Fibroblast of villous mesenchyme (primary cell): ENCODE measurements around the gene TEX14. TPM values are rescaled to one million over a fixed set of nuclear protein-coding genes. Genes with fewer than 3 reads are reported as not detected.

Source experiments
- DNase-seq: peaks from one replicate; pipeline ENCODE4 v3.0.0-alpha.2; 2010; ENCODE audit warnings: low read depth
- H3K4me3 ChIP-seq: 2 replicates; pipeline ENCODE4 v1.5.1; 2011; ENCODE audit warnings: low read depth, mild to moderate bottlenecking, low read length
- CTCF ChIP-seq: IDR thresholded peaks from 2 replicates; pipeline ENCODE4 v1.5.1; 2012; ENCODE audit warnings: low read depth, mild to moderate bottlenecking, low read length; ENCODE audit not compliant: insufficient read depth
- total RNA-seq: library from RNA; depleted of rRNA; stranded (reverse); fragments of >200 nt; gene quantifications from 2 replicates; pipeline ENCODE4 v1.2.3, GENCODE V29; 2012

TEX14 gene
- total RNA-seq, 1 donor = 0.43 TPM

DNA sequence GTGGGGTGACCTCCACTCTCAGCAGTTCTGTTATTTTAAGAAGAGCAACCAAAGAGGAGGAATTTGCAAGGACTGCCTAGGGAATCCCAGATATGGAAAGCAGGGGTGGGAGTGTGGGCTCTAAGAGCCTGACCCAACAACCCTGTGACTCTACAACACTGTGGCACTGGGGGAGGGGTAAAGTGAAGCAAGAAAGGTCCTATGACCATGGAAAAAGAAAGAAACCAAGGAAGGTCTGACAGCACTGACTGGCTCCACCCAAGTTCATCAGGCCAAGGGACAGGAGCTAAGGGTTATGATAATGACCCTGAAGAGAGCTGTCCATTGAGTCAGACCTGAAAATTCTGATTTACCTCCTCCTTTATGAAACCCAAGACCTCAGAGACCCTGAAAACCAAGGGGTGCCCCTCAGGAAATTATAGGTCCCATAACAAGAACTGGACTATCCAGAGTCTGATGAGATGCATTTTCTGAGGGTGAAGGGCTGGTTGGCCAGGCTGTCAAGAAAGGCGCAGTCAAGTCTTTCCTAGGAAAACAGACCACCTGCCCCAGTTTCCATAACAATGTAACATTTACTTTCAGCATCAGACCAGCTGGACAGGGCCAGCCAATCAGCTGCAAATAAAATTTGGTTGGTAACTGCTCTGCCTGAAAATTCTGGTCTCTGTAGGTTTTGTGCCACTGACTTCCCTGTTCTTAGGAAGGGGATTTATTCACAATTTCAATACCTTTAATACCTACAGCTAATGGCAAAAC is 123.6 kb downstream of the TEX14 start:
- no peak for TF ChIP-seq CTCF
- H3K4me3 ChIP-seq = no peak overlapping the region
- no peak for DNase-seq

GRCh38 chr17:58565389-58566311 is 126.2 kb downstream of the TEX14 start:
- TF ChIP-seq CTCF = no peak
- DNase-seq = no peak
- no peak overlapping the region for H3K4me3 ChIP-seq

DNA sequence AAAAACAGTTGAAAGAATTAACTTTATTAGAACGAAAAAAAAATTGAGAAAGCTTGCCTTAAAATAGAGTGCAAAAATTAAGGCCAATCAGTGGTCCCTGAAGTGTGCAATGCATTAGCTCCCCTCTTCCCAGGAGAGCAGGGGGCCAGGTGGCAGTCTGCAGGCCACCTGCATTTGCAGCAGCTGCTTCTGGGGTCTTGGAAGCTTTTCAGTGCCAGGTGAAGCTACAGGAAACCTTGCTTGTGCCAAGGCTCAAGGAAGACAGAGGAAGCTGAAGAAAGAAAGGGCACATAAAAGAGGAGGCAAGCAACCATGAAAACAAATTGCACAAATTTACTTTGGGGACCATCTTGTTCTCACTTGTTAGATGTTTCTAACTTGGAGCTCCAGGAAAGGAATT is 126.9 kb downstream of the TEX14 start:
- DNase-seq = no peak
- H3K4me3 ChIP-seq = no peak overlapping the region
- no peak for TF ChIP-seq CTCF

- TF ChIP-seq CTCF = no peak
- no peak overlapping the region for H3K4me3 ChIP-seq
- no peak for DNase-seq
These were observed 127.6 kb downstream of the TEX14 start for GRCh38 chr17:58564243-58564642.

- TF ChIP-seq CTCF = no peak
- DNase-seq = no peak
- no peak overlapping the region for H3K4me3 ChIP-seq
These were observed 131.3 kb downstream of the TEX14 start for GRCh38 chr17:58560511-58560910.

DNA sequence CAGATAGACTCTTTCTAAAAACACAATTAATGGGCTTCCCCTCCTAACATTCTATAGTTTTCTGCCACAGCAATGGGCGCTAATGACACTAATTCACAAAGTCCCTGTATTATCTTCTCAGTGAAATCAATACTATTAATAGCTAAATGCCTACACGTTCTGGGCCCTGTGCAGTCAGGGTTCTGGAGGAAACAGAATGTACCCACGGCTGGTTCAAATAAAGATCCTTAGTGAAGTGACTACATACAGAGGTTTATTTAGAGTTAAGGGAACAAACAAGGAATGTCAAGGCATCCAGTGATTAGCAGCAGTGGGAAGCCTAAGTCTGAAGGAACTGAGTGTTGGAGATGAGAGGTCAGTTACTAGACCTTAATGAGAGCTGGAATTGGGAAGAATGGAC is 133.9 kb downstream of the TEX14 start:
- TF ChIP-seq CTCF = no peak
- no peak for DNase-seq
- no peak overlapping the region for H3K4me3 ChIP-seq
